A673 (cell line): Measurements from ENCODE around the gene DLX2. TPM values are rescaled to one million over a fixed set of nuclear protein-coding genes. Genes with fewer than 3 reads are reported as not detected.
A peak's percentile ranks its signal among the peaks of the same experiment; 100 is the strongest.

Experiments used
- BruUV-seq: library from RNA; stranded (reverse); fragments of 400-500 nt; replicated peaks from 2 replicates; lab custom pipeline; 2021; lab: Mats Ljungman, UMichigan
- CTCF ChIA-PET: fragments of 300-600 bp; sonication (Branson Sonifier 250); formaldehyde crosslinking; loops from one replicate; lab custom pipeline; 2022; ENCODE audit warnings: antibody characterized with exemption; lab: Charles Lee
- POLR2A ChIA-PET: fragments of 300-600 bp; sonication (Branson Sonifier 250); formaldehyde crosslinking; loops from one replicate; lab custom pipeline; 2022; ENCODE audit warnings: antibody characterized with exemption; ENCODE audit not compliant: low non-redundant PET; lab: Charles Lee
- DNase-seq: peaks from one replicate; pipeline ENCODE4 v3.0.0-alpha.2; 2015; ENCODE audit warnings: low spot score
- H3K27ac ChIP-seq: fragments of 200-600 bp; sonication (generic); 2 replicates; pipeline ENCODE4 v1.5.1; 2016; ENCODE audit warnings: mixed run types, low read depth, mild to moderate bottlenecking, mixed read lengths, antibody characterized with exemption, low read length; ENCODE audit not compliant: poor library complexity, severe bottlenecking
- H3K27me3 ChIP-seq: fragments of 200-600 bp; sonication (generic); replicated peaks from 2 replicates; pipeline ENCODE4 v1.6.1; 2017; ENCODE audit warnings: mixed run types, low read depth, mild to moderate bottlenecking, mixed read lengths, antibody characterized with exemption, low read length; ENCODE audit not compliant: insufficient read depth, poor library complexity
- H3K36me3 ChIP-seq: fragments of 200-600 bp; sonication (generic); 2 replicates; pipeline ENCODE4 v1.6.1; 2016; ENCODE audit warnings: mixed run types, mild to moderate bottlenecking, mixed read lengths, antibody characterized with exemption, low read length; ENCODE audit not compliant: insufficient read depth, poor library complexity, severe bottlenecking
- H3K4me1 ChIP-seq: fragments of 200-600 bp; sonication (generic); 2 replicates; pipeline ENCODE4 v1.6.1; 2017; ENCODE audit warnings: mixed run types, mild to moderate bottlenecking, mixed read lengths, antibody characterized with exemption, low read length; ENCODE audit not compliant: insufficient read depth, poor library complexity, severe bottlenecking
- H3K4me3 ChIP-seq: fragments of 200-600 bp; sonication (generic); 2 replicates; pipeline ENCODE4 v1.5.1; 2016; ENCODE audit warnings: low read depth, mixed run types, mild to moderate bottlenecking, mixed read lengths, low read length; ENCODE audit not compliant: poor library complexity, severe bottlenecking
- H3K9me3 ChIP-seq: fragments of 200-600 bp; sonication (generic); 2 replicates; pipeline ENCODE4 v1.6.1; 2016; ENCODE audit warnings: mixed run types, low read depth, mild to moderate bottlenecking, mixed read lengths, antibody characterized with exemption, low read length; ENCODE audit not compliant: poor library complexity, severe bottlenecking
- CTCF ChIP-seq: fragments of 300-800, 200-600 bp; sonication (generic); conservative IDR thresholded peaks from 2 replicates; pipeline ENCODE4 v1.5.1; 2017; ENCODE audit warnings: low read depth, mild to moderate bottlenecking, antibody characterized with exemption, low read length, moderate library complexity, mixed read lengths
- EZH2 ChIP-seq: fragments of 200-600 bp; sonication (generic); IDR thresholded peaks from 2 replicates; pipeline ENCODE4 v1.6.1; 2017; ENCODE audit warnings: borderline replicate concordance, low read depth, mild to moderate bottlenecking, mixed read lengths, antibody characterized with exemption, low read length; ENCODE audit not compliant: poor library complexity, severe bottlenecking
- intact Hi-C: fragments of 100-400 bp; cut with micrococcal nuclease; formaldehyde crosslinking; loops from one replicate; pipeline ENCODE4 v1.10.0; 2022; ENCODE audit not compliant: unreplicated experiment
- total RNA-seq: library from RNA; stranded (reverse); gene quantifications from 2 replicates; pipeline ENCODE4 v1.2.3, GENCODE V29; 2021

DLX2 gene
- total RNA-seq, 1 experiment from 2014 or later, result 20.4 TPM

GRCh38 chr2:172099472-172100079, 3.1 kb downstream of the DLX2 start:
- Histone ChIP-seq H3K27ac (peak overlapping the region; percentile 96), H3K36me3 (no peaks in the 10 kb centered on the region), H3K9me3 (no peaks in the 10 kb centered on the region), H3K4me1 (peaks cover 51% of the 10 kb centered on the region), H3K27me3 (no peaks in the 10 kb centered on the region), H3K4me3 (peak overlapping the region; percentile 81)
- BruUV-seq, result no TSS peak
- TF ChIP-seq CTCF, result no peak
- TF ChIP-seq EZH2, result no peak
- DNase-seq, result no peak
- ChIA-PET POLR2A (no interaction called here), CTCF (no interaction called here)
- intact Hi-C loops, result loop anchor here (5.0 to 10.0 kb wide), 4 partner anchors 142 to 1125 kb away; partner anchors contain the start of gene HAT1

- Histone ChIP-seq H3K9me3 (no peaks in the 10 kb centered on the region), H3K27me3 (no peaks in the 10 kb centered on the region), H3K27ac (peak overlapping the region; percentile 96), H3K4me1 (peaks cover 52% of the 10 kb centered on the region), H3K4me3 (peak overlapping the region; percentile 81), H3K36me3 (no peaks in the 10 kb centered on the region)
- BruUV-seq, result no TSS peak
- no peak for TF ChIP-seq CTCF
- TF ChIP-seq EZH2, result no peak
- CTCF ChIA-PET, result no interaction called here
- POLR2A ChIA-PET, result no interaction called here
- intact Hi-C loops, result no loop called here
- DNase-seq, result peak; percentile 85
Observed at GRCh38 chr2:172098650-172099471, 3.8 kb downstream of the DLX2 start.

- no peaks in the 10 kb centered on the region for H3K27me3 ChIP-seq
- DNase-seq, result peak; percentile 40
- H3K9me3 ChIP-seq, result no peaks in the 10 kb centered on the region
- TF ChIP-seq EZH2 (no peak), CTCF (no peak)
- intact Hi-C loops, result no loop called here
- no TSS peak for BruUV-seq
- ChIA-PET POLR2A (interaction anchor here (0.5 kb wide), 1 partner anchor 16 kb away, joined by 3 read pairs; no protein-coding TSS in a partner anchor), CTCF (no interaction called here)
- peaks cover 52% of the 10 kb centered on the region for H3K4me1 ChIP-seq
- peak overlapping the region; percentile 81 for H3K4me3 ChIP-seq
- peak overlapping the region; percentile 96 for H3K27ac ChIP-seq
- H3K36me3 ChIP-seq, result no peaks in the 10 kb centered on the region
Observed at GRCh38 chr2:172098287-172098649, 4.4 kb downstream of the DLX2 start.
